Fibroblast of lung (primary cell): ENCODE results near the gene CD164.

Experiments
- EZH2 ChIP-seq: IDR thresholded peaks from 2 replicates; pipeline ENCODE4 v1.5.1; 2012; ENCODE audit warnings: low read length, control low read depth, mild to moderate bottlenecking; ENCODE audit errors: missing control alignments
- TF ChIP-seq, protein P1 (sequence below), 2 donors: IDR thresholded peaks in 1 of 2; conservative IDR thresholded peaks in 1 of 2; 1 replicate in 1 of 2; 2 replicates in 1 of 2; pipeline ENCODE4 v1.5.1; 2011 to 2012; ENCODE audit warnings: low read length in 2 of 2, control low read depth in 1 of 2, inconsistent platforms in 1 of 2, low read depth in 1 of 2, mild to moderate bottlenecking in 1 of 2

DNA sequence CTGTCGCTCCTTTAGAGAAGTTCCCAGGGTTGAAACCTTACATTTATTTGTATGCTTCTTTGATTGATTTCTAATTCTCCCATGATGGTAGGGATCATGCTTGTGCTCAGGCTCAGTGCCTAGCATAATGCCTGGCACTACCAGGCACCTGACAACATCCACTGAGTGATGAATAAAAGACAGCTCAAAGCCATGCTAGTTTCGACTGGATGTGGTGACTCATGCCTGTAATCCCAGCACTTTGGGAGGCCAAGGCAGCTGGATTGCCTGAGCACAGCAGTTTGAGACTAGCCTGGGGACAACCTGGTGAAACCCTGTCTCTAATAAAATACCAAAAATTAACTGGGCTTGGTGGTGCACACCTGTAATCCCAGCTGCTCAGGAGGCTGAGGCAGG lies 11.6 kb upstream of the CD164 start:
- TF ChIP-seq EZH2 = no peak
- TF ChIP-seq, protein P1, sequence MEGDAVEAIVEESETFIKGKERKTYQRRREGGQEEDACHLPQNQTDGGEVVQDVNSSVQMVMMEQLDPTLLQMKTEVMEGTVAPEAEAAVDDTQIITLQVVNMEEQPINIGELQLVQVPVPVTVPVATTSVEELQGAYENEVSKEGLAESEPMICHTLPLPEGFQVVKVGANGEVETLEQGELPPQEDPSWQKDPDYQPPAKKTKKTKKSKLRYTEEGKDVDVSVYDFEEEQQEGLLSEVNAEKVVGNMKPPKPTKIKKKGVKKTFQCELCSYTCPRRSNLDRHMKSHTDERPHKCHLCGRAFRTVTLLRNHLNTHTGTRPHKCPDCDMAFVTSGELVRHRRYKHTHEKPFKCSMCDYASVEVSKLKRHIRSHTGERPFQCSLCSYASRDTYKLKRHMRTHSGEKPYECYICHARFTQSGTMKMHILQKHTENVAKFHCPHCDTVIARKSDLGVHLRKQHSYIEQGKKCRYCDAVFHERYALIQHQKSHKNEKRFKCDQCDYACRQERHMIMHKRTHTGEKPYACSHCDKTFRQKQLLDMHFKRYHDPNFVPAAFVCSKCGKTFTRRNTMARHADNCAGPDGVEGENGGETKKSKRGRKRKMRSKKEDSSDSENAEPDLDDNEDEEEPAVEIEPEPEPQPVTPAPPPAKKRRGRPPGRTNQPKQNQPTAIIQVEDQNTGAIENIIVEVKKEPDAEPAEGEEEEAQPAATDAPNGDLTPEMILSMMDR (conservative IDR thresholded peaks at IDR 0.05 in 1 of 2, IDR thresholded peaks at IDR 0.05 in 1 of 2; ENCODE audit: low read depth in 1 of 2, low read length in 2 of 2) = no peak
